ENCODE data around the gene UGT1A8. TPM values are rescaled to one million over a fixed set of nuclear protein-coding genes. Genes with fewer than 3 reads are reported as not detected.
"Not testable (repeated sequence)": the region's sequence is repeated elsewhere in the genome, so short reads cannot be mapped to it uniquely, and the experiment has no call there.

UGT1A8 gene
- total and polyA plus RNA-seq, 2 donors (not counting 1 experiment from before 2014, with no cell fraction given) = not detected

DNA sequence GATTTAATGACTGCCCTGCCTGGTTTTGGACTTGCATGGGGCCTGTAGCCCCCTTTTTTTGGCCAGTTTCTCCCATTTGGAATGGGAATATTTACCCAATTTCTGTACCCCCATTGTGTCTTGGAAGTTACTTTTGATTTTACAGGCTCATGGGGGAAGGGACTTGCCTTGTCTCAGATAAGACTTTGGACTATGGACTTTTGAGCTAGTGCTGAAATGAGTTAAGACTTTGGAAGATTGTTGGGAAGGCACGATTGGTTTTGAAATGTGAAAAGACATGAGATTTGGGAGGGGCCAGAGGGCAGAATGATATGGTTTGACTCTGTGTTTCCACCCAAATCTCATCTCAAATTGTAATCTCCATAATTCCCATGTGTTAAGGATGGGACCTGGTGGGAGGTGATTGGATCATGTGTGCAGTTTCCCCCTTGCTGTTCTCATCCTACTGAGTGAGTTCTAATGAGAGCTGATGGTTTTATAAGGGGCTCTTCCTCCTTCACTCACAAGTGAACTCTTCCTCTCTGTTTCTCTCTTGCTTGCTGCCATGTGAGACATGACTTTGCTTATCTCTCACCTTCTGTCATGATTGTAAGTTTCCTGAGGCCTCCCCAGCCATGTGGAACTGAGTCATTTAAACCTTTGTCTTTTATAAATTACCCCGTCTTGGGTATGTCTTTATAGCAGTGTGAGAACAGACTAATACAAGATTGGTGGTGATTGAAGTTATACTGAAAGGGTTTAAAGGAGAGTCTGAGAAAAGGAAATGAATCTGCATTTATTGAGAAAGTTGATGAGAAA lies 134.0 kb downstream of the UGT1A8 start:
- intact Hi-C loops (cut with micrococcal nuclease); H3K9me3 Mint-ChIP-seq (ENCODE audit: insufficient read depth); H3K4me2 ChIP-seq (replicated peaks; ENCODE audit: low read depth, low read length, poor library complexity, severe bottlenecking); H3K9ac ChIP-seq (ENCODE audit: low read length); H3K4me1 Mint-ChIP-seq; H2AFZ ChIP-seq (ENCODE audit: insufficient read depth, low read depth, low read length, poor library complexity, severe bottlenecking); H3K4me1 ChIP-seq (ENCODE audit: control insufficient read depth in 2 of 2, insufficient read depth in 2 of 2, low read length in 2 of 2); DNase-seq; ATAC-seq (ENCODE audit: low read depth); H3K36me3 ChIP-seq (replicated peaks in 1 of 2; ENCODE audit: control extremely low read depth in 1 of 2, control insufficient read depth in 1 of 2, extremely low read depth in 1 of 2, insufficient read depth in 2 of 2, low read length in 1 of 2); POLR2A ChIA-PET; H3K27ac ChIP-seq (ENCODE audit: low read length in 2 of 2); H4K20me1 ChIP-seq (ENCODE audit: control insufficient read depth, insufficient read depth, low read length, poor library complexity, severe bottlenecking); H3K4me3 Mint-ChIP-seq; H3K79me2 ChIP-seq (ENCODE audit: control insufficient read depth, insufficient read depth, low read length); H3K4me3 ChIP-seq (ENCODE audit: control extremely low read depth in 1 of 5, extremely low read depth in 1 of 5, insufficient read depth in 1 of 5, low read depth in 2 of 5, low read length in 4 of 5); H3K27ac Mint-ChIP-seq; H3K27me3 ChIP-seq (replicated peaks in 1 of 4; ENCODE audit: control extremely low read depth in 1 of 4, control insufficient read depth in 3 of 4, insufficient read depth in 4 of 4, low read length in 3 of 4): not testable (repeated sequence)
- H3K9me3 ChIP-seq (ENCODE audit: control extremely low read depth in 1 of 3, control insufficient read depth in 2 of 3, insufficient read depth in 1 of 3, low read length in 2 of 3) = peaks cover 1 to 16% (median 8%) of the 10 kb centered on the region in 3 donors
- CTCF ChIA-PET = interaction anchor here (0.9 kb wide), 1 partner anchor 12 kb away, joined by 3 read pairs; no protein-coding TSS in a partner anchor
- WGBS (ENCODE audit: insufficient coverage) = no CpG with 5 or more reads among the region's 2 CpGs
- peaks cover 35% of the 10 kb centered on the region for H3K27me3 Mint-ChIP-seq

GRCh38 chr2:233754872-233755611 lies 137.6 kb downstream of the UGT1A8 start:
- 94% methylated on average over 40 of the region's 44 CpGs for WGBS (ENCODE audit: insufficient coverage)
- Mint-ChIP-seq H3K27ac (no peak overlapping the region), H3K9me3 (ENCODE audit: insufficient read depth) (no peaks in the 10 kb centered on the region)

More at GRCh38 chr2:233754872-233755611, 137.6 kb downstream of the UGT1A8 start:
- POLR2A ChIA-PET = no interaction called here
- no peaks in the 10 kb centered on the region for H3K79me2 ChIP-seq (ENCODE audit: control insufficient read depth, insufficient read depth, low read length)
- CTCF ChIA-PET = no interaction called here
- H3K9me3 ChIP-seq (ENCODE audit: control extremely low read depth in 1 of 3, control insufficient read depth in 2 of 3, insufficient read depth in 1 of 3, low read length in 2 of 3) = peaks cover 1 to 16% (median 8%) of the 10 kb centered on the region in 3 donors
- intact Hi-C loops (cut with micrococcal nuclease) = no loop called here
- H3K4me2 ChIP-seq (replicated peaks; ENCODE audit: low read depth, low read length, poor library complexity, severe bottlenecking) = no peak overlapping the region
- TF ChIP-seq CTCF (IDR thresholded peaks at IDR 0.05) = no peak
- TF ChIP-seq EZH2 (IDR thresholded peaks at IDR 0.05; ENCODE audit: borderline replicate concordance, insufficient read depth, low read depth, low read length, poor library complexity, severe bottlenecking) = no peak
- no peaks in the 10 kb centered on the region for H3K27me3 ChIP-seq (replicated peaks in 1 of 4; ENCODE audit: control extremely low read depth in 1 of 4, control insufficient read depth in 3 of 4, insufficient read depth in 4 of 4, low read length in 3 of 4)
- Mint-ChIP-seq H3K4me1 (no peaks in the 10 kb centered on the region), H3K4me3 (no peak overlapping the region), H3K27me3 (peaks cover 15% of the 10 kb centered on the region)
- no peak overlapping the region for H3K4me3 ChIP-seq (ENCODE audit: control extremely low read depth in 1 of 5, extremely low read depth in 1 of 5, insufficient read depth in 1 of 5, low read depth in 2 of 5, low read length in 4 of 5)
- no peak for DNase-seq
- no peak overlapping the region for H3K9ac ChIP-seq (ENCODE audit: low read length)
- H3K27ac ChIP-seq (ENCODE audit: low read length in 2 of 2) = no peak overlapping the region
- no peaks in the 10 kb centered on the region for H3K4me1 ChIP-seq (ENCODE audit: control insufficient read depth in 2 of 2, insufficient read depth in 2 of 2, low read length in 2 of 2)
- H4K20me1 ChIP-seq (ENCODE audit: control insufficient read depth, insufficient read depth, low read length, poor library complexity, severe bottlenecking) = no peaks in the 10 kb centered on the region
- ATAC-seq (ENCODE audit: low read depth) = no peak
- H2AFZ ChIP-seq (ENCODE audit: insufficient read depth, low read depth, low read length, poor library complexity, severe bottlenecking) = no peak overlapping the region
- H3K36me3 ChIP-seq (replicated peaks in 1 of 2; ENCODE audit: control extremely low read depth in 1 of 2, control insufficient read depth in 1 of 2, extremely low read depth in 1 of 2, insufficient read depth in 2 of 2, low read length in 1 of 2) = no peaks in the 10 kb centered on the region

Measured in B cell (primary cell).